HCT116 (cell line): Measurements from ENCODE around the gene PDHX. TPM values are rescaled to one million over a fixed set of nuclear protein-coding genes. Genes with fewer than 3 reads are reported as not detected.

Source experiments
- ATAC-seq: fragments of 200-7000 bp; cut with Tn5 transposase; 2 replicates; pipeline ENCODE4 v1.9.1; 2020; ENCODE audit warnings: mild to moderate bottlenecking, moderate library complexity
- BruUV-seq: library from RNA; stranded (reverse); fragments of 400-500 nt; replicated peaks from 2 replicates; lab custom pipeline; 2021; lab: Mats Ljungman, UMichigan
- CTCF ChIA-PET: fragments of 300-600 bp; sonication (Branson Sonifier 250); formaldehyde crosslinking; loops from one replicate; lab custom pipeline; 2021; ENCODE audit warnings: antibody characterized with exemption; lab: Charles Lee
- POLR2A ChIA-PET: fragments of 300-600, 350-600 bp; sonication (Branson Sonifier 250); formaldehyde crosslinking; loops from one replicate; lab custom pipeline; 2021; ENCODE audit warnings: antibody characterized with exemption; lab: Charles Lee
- RAD21 ChIA-PET, 2 experiments: fragments of 300-600 bp; sonication (Branson Sonifier 250); formaldehyde crosslinking; loops; one replicate each; lab custom pipeline; 2023; ENCODE audit warnings: low total read pairs in 2 of 2; ENCODE audit not compliant: uncharacterized antibody in 2 of 2, unreplicated experiment in 2 of 2, low non-redundant PET in 1 of 2; lab: Charles Lee
- DNase-seq: peaks from one replicate; pipeline ENCODE4 v3.0.0-alpha.2; 2010; ENCODE audit warnings: low read depth, low spot score
- H2AFZ ChIP-seq: fragments of 200-600 bp; shearing (Covaris generic), sonication (generic); 2 replicates; pipeline ENCODE4 v1.6.1; 2017; ENCODE audit warnings: low read depth, mixed run types, mixed read lengths, antibody characterized with exemption, low read length; ENCODE audit not compliant: poor library complexity, severe bottlenecking
- H3K27ac ChIP-seq: 2 replicates; pipeline ENCODE4 v1.5.1; 2012; ENCODE audit warnings: low read depth, low read length
- H3K27me3 ChIP-seq: fragments of 200-600 bp; sonication (generic); 2 replicates; pipeline ENCODE4 v1.6.1; 2016; ENCODE audit warnings: mixed run types, low read length, mixed read lengths; ENCODE audit not compliant: insufficient read depth
- H3K36me3 ChIP-seq, 2 experiments: fragments of 200-500 bp in 1 of 2; fragments of 200-600 bp in 1 of 2; sonication (Bioruptor generic) in 1 of 2; sonication (generic) in 1 of 2; 2 replicates each; pipeline versions ENCODE4 v1.5.1 to v1.6.1; 2014 to 2016; ENCODE audit warnings: low read length in 2 of 2, inconsistent platforms in 1 of 2, mixed read lengths in 1 of 2, mixed run types in 1 of 2; ENCODE audit not compliant: insufficient read depth in 2 of 2, control insufficient read depth in 1 of 2
- H3K4me1 ChIP-seq, 2 experiments: fragments of 200-600 bp in 1 of 2; sonication (generic) in 1 of 2; 2 replicates each; pipeline versions ENCODE4 v1.5.1 to v1.6.1; 2012 to 2017; ENCODE audit warnings: low read length in 2 of 2, inconsistent platforms in 1 of 2, mild to moderate bottlenecking in 1 of 2, mixed read lengths in 1 of 2, mixed run types in 1 of 2, moderate library complexity in 1 of 2; ENCODE audit not compliant: insufficient read depth in 2 of 2, control insufficient read depth in 1 of 2
- H3K4me2 ChIP-seq: fragments of 200-600 bp; sonication (generic); 2 replicates; pipeline ENCODE4 v1.6.1; 2017; ENCODE audit warnings: mixed run types, low read length, mixed read lengths
- H3K4me3 ChIP-seq, 2 experiments: fragments of 200-600 bp in 1 of 2; sonication (generic) in 1 of 2; replicated peaks in 1 of 2; 2 replicates each; pipeline ENCODE4 v1.5.1; 2011 to 2016; ENCODE audit warnings: low read length in 2 of 2, control low read depth in 1 of 2, low read depth in 1 of 2, mild to moderate bottlenecking in 1 of 2, mixed read lengths in 1 of 2, mixed run types in 1 of 2
- H3K79me2 ChIP-seq: fragments of 200-600 bp; sonication (generic); 2 replicates; pipeline ENCODE4 v1.6.1; 2017; ENCODE audit warnings: mild to moderate bottlenecking, mixed run types, low read length, moderate library complexity, mixed read lengths; ENCODE audit not compliant: insufficient read depth
- H3K9ac ChIP-seq: fragments of 200-600 bp; sonication (generic); 2 replicates; pipeline ENCODE4 v1.6.1; 2016; ENCODE audit warnings: low read length, mixed read lengths
- H3K9me2 ChIP-seq: fragments of 200-600 bp; sonication (generic), shearing (Covaris generic); 2 replicates; pipeline ENCODE4 v1.6.1; 2017; ENCODE audit warnings: mixed run types, mild to moderate bottlenecking, moderate library complexity; ENCODE audit not compliant: insufficient read depth
- H3K9me3 ChIP-seq, 2 experiments: fragments of 200-500 bp in 1 of 2; fragments of 200-600 bp in 1 of 2; sonication (Bioruptor generic) in 1 of 2; sonication (generic) in 1 of 2; 2 replicates each; pipeline ENCODE4 v1.6.1; 2014 to 2017; ENCODE audit warnings: low read length in 2 of 2, mixed read lengths in 2 of 2, inconsistent platforms in 1 of 2, low read depth in 1 of 2, mild to moderate bottlenecking in 1 of 2, mixed run types in 1 of 2, moderate library complexity in 1 of 2; ENCODE audit not compliant: control insufficient read depth in 1 of 2, insufficient read depth in 1 of 2
- H4K20me1 ChIP-seq: fragments of 200-600 bp; sonication (generic), shearing (Covaris generic); 2 replicates; pipeline ENCODE4 v1.6.1; 2017; ENCODE audit warnings: mixed run types, mild to moderate bottlenecking, moderate library complexity; ENCODE audit not compliant: insufficient read depth
- CBX3 ChIP-seq: IDR thresholded peaks from 2 replicates; pipeline ENCODE4 v1.6.1; 2012; ENCODE audit warnings: low read depth
- FOSL1 ChIP-seq: IDR thresholded peaks from 2 replicates; pipeline ENCODE4 v1.6.1; 2012; ENCODE audit warnings: low read depth
- JUND ChIP-seq: IDR thresholded peaks from 2 replicates; pipeline ENCODE4 v1.6.1; 2012
- MAX ChIP-seq: IDR thresholded peaks from 2 replicates; pipeline ENCODE4 v1.6.1; 2012
- POLR2A ChIP-seq: IDR thresholded peaks from 2 replicates; pipeline ENCODE4 v1.7.0; 2011; ENCODE audit warnings: borderline replicate concordance; ENCODE audit not compliant: insufficient read depth, insufficient read length; ENCODE audit errors: extremely low read depth
- POLR2AphosphoS5 ChIP-seq: IDR thresholded peaks from 2 replicates; pipeline ENCODE4 v1.6.1; 2011; ENCODE audit warnings: mild to moderate bottlenecking, low read depth, low read length, moderate library complexity
- RAD21 ChIP-seq: IDR thresholded peaks from 2 replicates; pipeline ENCODE4 v1.6.1; 2012; ENCODE audit warnings: low read depth, mild to moderate bottlenecking
- SIN3A ChIP-seq: IDR thresholded peaks from 2 replicates; pipeline ENCODE4 v1.6.1; 2012; ENCODE audit warnings: low read depth
- SP1 ChIP-seq: IDR thresholded peaks from 2 replicates; pipeline ENCODE4 v1.6.1; 2012; ENCODE audit warnings: low read depth
- SRF ChIP-seq: IDR thresholded peaks from 2 replicates; pipeline ENCODE4 v1.6.1; 2012; ENCODE audit warnings: low read depth
- TCF7L2 ChIP-seq: IDR thresholded peaks from 2 replicates; pipeline ENCODE4 v1.7.0; 2011; ENCODE audit warnings: borderline replicate concordance, inconsistent platforms; ENCODE audit not compliant: insufficient read depth, insufficient read length; ENCODE audit errors: extremely low read depth
- ZFX ChIP-seq: fragments of 450-650 bp; IDR thresholded peaks from 2 replicates; pipeline ENCODE4 v1.6.1; 2017
- ZNF274 ChIP-seq: fragments of 200-500 bp; sonication (Bioruptor generic); IDR thresholded peaks from 2 replicates; pipeline ENCODE4 v1.6.1; 2014; ENCODE audit warnings: mild to moderate bottlenecking, low read depth, low read length, inconsistent platforms
- intact Hi-C: fragments of 100-400 bp; cut with micrococcal nuclease; formaldehyde crosslinking; loops from 2 replicates; pipeline ENCODE4 v1.10.0; 2022
- total RNA-seq: library from RNA; stranded (reverse); gene quantifications from one replicate; pipeline ENCODE4 v1.2.1, GENCODE V29; 2021; ENCODE audit not compliant: unreplicated experiment
- TF ChIP-seq, protein P1 (sequence below): IDR thresholded peaks from 2 replicates; pipeline ENCODE4 v1.6.1; 2011; ENCODE audit warnings: mild to moderate bottlenecking, low read length, moderate library complexity; ENCODE audit not compliant: insufficient replicate concordance; ENCODE audit errors: extremely low read depth
- TF ChIP-seq, protein P2 (sequence below): IDR thresholded peaks from 2 replicates; pipeline ENCODE4 v1.6.1; 2012
- TF ChIP-seq, protein P3 (sequence below), 3 experiments: fragments of 200-600 bp in 1 of 3; sonication (generic) in 1 of 3; IDR thresholded peaks in 2 of 3; conservative IDR thresholded peaks in 1 of 3; 2 replicates each; pipeline ENCODE4 v1.5.1; 2012 to 2017; ENCODE audit warnings: low read depth in 2 of 3, low read length in 2 of 3, antibody characterized with exemption in 1 of 3, borderline replicate concordance in 1 of 3, control low read depth in 1 of 3, mild to moderate bottlenecking in 1 of 3, mixed read lengths in 1 of 3, mixed run types in 1 of 3, moderate library complexity in 1 of 3; ENCODE audit not compliant: insufficient read depth in 1 of 3
- TF ChIP-seq, protein P4 (sequence below): IDR thresholded peaks from 2 replicates; pipeline ENCODE4 v1.6.1; 2012; ENCODE audit warnings: low read depth

Gene PDHX
- total RNA-seq, 1 experiment from 2014 or later = 36.6 TPM

DNA sequence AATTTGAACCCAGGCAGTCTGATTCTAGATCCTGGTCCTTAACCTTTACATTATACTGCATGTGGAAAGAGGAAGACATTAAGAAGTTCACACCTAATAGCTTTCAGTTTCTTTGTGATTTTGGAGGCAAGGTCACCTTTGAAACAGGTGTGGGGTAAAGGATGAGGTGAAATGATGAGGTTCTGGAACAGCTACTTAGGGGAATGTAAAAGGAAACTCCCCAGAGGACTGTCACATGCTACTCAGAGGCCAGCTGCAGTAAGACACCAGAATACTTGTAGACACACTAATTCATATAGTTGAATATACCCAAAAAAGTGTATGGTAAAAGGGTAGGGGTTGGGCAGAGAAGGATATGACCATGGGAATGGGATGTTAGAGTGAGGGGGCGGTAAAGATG lies 5.6 kb upstream of the PDHX start:
- ChIA-PET RAD21 (no interaction called here), CTCF (no interaction called here), POLR2A (no interaction called here)
- H3K9me3 ChIP-seq = peaks cover 0 to 5% of the 10 kb centered on the region in 2 experiments; a peak in 1 of 4 replicates
- no peak overlapping the region for H3K9ac ChIP-seq
- H3K79me2 ChIP-seq = peaks cover 49% of the 10 kb centered on the region
- no peak for DNase-seq
- H3K36me3 ChIP-seq = no peaks in the 10 kb centered on the region; a peak in 1 of 4 replicates
- no peak overlapping the region for H3K27ac ChIP-seq
- no peak for ATAC-seq
- no peak overlapping the region for H3K4me2 ChIP-seq
- H3K4me1 ChIP-seq = peaks cover 5 to 16% of the 10 kb centered on the region in 2 experiments; a peak in 3 of 4 replicates
- H4K20me1 ChIP-seq = no peaks in the 10 kb centered on the region
- no peak overlapping the region for H2AFZ ChIP-seq
- no peak overlapping the region for H3K4me3 ChIP-seq
- TF ChIP-seq, protein P1, sequence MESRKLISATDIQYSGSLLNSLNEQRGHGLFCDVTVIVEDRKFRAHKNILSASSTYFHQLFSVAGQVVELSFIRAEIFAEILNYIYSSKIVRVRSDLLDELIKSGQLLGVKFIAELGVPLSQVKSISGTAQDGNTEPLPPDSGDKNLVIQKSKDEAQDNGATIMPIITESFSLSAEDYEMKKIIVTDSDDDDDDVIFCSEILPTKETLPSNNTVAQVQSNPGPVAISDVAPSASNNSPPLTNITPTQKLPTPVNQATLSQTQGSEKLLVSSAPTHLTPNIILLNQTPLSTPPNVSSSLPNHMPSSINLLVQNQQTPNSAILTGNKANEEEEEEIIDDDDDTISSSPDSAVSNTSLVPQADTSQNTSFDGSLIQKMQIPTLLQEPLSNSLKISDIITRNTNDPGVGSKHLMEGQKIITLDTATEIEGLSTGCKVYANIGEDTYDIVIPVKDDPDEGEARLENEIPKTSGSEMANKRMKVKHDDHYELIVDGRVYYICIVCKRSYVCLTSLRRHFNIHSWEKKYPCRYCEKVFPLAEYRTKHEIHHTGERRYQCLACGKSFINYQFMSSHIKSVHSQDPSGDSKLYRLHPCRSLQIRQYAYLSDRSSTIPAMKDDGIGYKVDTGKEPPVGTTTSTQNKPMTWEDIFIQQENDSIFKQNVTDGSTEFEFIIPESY = no peak
- no peak for TF ChIP-seq FOSL1
- no peak for TF ChIP-seq SP1
- TF ChIP-seq ZNF274 = no peak
- TF ChIP-seq, protein P2, sequence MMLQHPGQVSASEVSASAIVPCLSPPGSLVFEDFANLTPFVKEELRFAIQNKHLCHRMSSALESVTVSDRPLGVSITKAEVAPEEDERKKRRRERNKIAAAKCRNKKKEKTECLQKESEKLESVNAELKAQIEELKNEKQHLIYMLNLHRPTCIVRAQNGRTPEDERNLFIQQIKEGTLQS = no peak
- no peak for TF ChIP-seq CBX3
- TF ChIP-seq, protein P3, sequence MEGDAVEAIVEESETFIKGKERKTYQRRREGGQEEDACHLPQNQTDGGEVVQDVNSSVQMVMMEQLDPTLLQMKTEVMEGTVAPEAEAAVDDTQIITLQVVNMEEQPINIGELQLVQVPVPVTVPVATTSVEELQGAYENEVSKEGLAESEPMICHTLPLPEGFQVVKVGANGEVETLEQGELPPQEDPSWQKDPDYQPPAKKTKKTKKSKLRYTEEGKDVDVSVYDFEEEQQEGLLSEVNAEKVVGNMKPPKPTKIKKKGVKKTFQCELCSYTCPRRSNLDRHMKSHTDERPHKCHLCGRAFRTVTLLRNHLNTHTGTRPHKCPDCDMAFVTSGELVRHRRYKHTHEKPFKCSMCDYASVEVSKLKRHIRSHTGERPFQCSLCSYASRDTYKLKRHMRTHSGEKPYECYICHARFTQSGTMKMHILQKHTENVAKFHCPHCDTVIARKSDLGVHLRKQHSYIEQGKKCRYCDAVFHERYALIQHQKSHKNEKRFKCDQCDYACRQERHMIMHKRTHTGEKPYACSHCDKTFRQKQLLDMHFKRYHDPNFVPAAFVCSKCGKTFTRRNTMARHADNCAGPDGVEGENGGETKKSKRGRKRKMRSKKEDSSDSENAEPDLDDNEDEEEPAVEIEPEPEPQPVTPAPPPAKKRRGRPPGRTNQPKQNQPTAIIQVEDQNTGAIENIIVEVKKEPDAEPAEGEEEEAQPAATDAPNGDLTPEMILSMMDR (IDR thresholded peaks at IDR 0.05 in 2 of 3, conservative IDR thresholded peaks at IDR 0.05 in 1 of 3; ENCODE audit: borderline replicate concordance in 1 of 3, insufficient read depth in 1 of 3, low read depth in 2 of 3, low read length in 2 of 3) = no peak
- TF ChIP-seq SIN3A = no peak
- TF ChIP-seq, protein P4, sequence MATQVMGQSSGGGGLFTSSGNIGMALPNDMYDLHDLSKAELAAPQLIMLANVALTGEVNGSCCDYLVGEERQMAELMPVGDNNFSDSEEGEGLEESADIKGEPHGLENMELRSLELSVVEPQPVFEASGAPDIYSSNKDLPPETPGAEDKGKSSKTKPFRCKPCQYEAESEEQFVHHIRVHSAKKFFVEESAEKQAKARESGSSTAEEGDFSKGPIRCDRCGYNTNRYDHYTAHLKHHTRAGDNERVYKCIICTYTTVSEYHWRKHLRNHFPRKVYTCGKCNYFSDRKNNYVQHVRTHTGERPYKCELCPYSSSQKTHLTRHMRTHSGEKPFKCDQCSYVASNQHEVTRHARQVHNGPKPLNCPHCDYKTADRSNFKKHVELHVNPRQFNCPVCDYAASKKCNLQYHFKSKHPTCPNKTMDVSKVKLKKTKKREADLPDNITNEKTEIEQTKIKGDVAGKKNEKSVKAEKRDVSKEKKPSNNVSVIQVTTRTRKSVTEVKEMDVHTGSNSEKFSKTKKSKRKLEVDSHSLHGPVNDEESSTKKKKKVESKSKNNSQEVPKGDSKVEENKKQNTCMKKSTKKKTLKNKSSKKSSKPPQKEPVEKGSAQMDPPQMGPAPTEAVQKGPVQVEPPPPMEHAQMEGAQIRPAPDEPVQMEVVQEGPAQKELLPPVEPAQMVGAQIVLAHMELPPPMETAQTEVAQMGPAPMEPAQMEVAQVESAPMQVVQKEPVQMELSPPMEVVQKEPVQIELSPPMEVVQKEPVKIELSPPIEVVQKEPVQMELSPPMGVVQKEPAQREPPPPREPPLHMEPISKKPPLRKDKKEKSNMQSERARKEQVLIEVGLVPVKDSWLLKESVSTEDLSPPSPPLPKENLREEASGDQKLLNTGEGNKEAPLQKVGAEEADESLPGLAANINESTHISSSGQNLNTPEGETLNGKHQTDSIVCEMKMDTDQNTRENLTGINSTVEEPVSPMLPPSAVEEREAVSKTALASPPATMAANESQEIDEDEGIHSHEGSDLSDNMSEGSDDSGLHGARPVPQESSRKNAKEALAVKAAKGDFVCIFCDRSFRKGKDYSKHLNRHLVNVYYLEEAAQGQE = no peak
- TF ChIP-seq ZFX = no peak
- TF ChIP-seq MAX = no peak
- no peak for TF ChIP-seq SRF
- no peak for TF ChIP-seq POLR2AphosphoS5
- TF ChIP-seq JUND = no peak
- TF ChIP-seq POLR2A = no peak
- TF ChIP-seq RAD21 = no peak
- TF ChIP-seq TCF7L2 = no peak
- BruUV-seq = no TSS peak
- intact Hi-C loops = no loop called here
- no peaks in the 10 kb centered on the region for H3K27me3 ChIP-seq
- no peaks in the 10 kb centered on the region for H3K9me2 ChIP-seq
